ENCODE results near the gene XG.
"Not testable (repeated sequence)": the region's sequence is repeated elsewhere in the genome, so short reads cannot be mapped to it uniquely, and the experiment has no call there.

Gene XG

GRCh38 chrX:2733286-2733685 is 18.6 kb upstream of the XG start:
- no peak for DNase-seq (ENCODE audit: low read depth, low spot score)

- no peak for DNase-seq (ENCODE audit: low read depth, low spot score)
These were observed 16.6 kb upstream of the XG start for GRCh38 chrX:2735270-2735669.

- DNase-seq (ENCODE audit: low read depth, low spot score): no peak
These were observed 11.2 kb upstream of the XG start for GRCh38 chrX:2740672-2741071.

DNA sequence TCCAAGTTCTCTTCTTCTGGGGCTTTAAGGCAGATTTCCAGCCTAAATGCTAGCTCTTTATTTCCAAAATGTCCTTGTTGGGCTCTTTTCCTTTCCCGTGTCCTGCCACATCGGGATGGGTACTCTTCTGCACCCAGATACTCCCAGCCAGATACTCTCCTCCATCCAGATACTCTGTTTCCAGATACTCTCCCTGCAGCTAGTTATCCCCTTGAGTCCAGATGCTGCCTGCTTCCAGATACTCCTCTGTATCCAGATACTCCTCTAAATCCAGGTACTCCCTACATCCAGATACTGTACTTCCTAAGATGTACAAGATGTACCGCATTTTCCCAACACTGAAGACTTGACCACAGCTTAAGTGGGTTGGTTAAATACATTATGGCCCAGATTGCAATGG is 10.5 kb upstream of the XG start:
- no peak for DNase-seq (ENCODE audit: low read depth, low spot score)

DNA sequence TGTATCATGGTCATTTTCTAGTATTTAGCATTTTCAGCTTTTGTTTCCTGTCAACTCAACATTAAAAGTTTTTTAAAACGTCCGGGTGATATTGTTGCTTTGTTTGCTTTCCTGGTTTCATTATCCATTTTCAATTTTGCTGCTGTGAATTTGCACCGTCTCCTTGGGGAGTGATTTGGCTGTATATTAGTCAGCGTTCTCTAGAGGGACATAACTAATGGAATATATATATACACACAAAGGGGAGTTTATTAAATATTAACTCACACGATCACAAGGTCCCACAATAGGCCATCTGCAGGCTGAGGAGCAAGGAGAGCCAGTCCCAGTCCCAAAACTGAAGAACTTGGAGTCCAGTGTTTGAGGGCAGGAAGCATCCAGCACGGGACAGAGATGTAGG is 5.6 kb upstream of the XG start:
- DNase-seq (ENCODE audit: low read depth, low spot score): not testable (repeated sequence)

DNA sequence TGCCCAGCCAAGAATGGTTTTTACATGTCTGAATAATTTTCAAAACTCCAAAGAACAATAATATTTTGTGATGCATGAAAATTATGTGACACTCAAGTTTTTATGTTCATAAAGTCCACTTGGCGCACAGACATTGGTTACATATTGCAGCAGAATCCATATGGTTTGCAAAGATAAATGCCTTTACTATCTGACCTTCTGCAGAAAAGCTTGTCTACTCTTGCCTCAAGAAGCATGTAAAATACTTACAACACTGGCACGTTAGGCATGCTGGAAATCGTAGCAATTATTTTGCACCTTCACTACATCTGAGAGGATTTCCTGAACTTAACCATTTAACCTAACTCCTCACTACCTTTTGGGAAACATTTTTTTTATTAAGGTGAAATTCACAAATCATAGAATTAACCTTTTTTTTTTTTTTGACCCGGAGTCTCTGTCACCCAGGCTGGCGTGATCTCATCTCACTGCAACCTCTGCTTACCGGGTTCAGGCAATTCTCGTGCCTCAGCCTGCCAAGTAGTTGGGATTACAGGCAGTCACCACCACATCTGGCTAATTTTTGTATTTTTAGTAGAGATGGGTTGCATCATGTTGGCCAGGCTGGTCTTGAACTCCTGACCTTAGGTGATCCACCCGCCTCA is 3.5 kb upstream of the XG start:
- no peak for DNase-seq (ENCODE audit: low read depth, low spot score)

DNA sequence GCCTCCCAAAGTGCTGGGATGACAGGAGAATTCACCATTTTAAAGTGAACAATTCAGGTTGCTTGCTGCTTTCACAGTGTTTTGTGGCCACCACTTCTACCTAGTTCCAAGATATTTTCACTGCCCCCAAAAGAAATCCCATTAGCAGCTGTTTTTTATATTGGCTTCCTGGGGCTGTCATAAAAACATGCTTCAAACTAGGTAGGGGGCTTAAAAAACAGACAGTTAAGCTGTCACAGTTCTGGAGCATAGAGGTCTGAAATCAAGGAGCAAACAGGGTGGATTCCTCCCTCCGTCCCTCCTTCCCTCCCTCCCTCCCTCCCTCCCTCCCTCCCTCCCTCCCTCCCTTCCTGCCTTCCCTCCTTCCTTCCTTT is 3.0 kb upstream of the XG start:
- no peak for DNase-seq (ENCODE audit: low read depth, low spot score)

DNA sequence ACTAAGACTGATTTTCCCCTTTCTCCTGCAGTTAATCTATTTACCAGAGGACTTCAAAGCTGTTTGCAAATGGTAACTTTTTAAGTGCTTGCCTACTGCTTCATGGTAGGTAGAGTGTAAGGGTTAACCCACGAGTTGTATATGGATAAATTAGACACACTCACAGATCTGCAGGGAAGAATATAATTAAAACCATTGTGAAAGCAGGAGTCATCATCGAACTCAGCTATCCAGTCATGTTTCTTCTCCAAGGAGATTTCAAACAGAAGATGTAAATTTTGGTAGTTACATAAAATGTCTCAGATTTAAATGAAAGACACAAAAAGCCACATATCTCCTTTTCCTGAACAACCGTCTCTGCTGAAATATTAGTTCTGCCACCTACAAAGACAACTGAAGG is 549 bp upstream of the XG start:
- no peak for DNase-seq (ENCODE audit: low read depth, low spot score)

DNA sequence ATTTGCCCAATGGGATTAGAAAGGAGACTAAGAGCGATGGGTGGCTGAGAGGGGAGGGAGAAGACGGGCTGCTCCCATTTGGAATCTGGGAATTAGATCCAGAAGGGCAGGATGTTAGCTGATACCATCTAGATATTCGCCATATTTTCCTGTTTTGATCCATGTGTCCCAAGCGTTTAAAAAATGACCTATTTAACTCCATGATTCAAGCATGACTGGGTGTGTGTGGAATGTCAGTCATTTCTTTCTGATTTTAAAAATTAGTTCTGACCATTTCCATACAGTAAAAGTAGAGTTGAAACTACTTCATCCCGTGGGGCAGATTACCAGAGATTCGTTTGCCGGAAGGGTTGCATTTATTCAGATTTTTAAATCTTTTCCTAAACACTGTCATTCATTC is 601 bp downstream of the XG start:
- not testable (repeated sequence) for DNase-seq (ENCODE audit: low read depth, low spot score)

DNA sequence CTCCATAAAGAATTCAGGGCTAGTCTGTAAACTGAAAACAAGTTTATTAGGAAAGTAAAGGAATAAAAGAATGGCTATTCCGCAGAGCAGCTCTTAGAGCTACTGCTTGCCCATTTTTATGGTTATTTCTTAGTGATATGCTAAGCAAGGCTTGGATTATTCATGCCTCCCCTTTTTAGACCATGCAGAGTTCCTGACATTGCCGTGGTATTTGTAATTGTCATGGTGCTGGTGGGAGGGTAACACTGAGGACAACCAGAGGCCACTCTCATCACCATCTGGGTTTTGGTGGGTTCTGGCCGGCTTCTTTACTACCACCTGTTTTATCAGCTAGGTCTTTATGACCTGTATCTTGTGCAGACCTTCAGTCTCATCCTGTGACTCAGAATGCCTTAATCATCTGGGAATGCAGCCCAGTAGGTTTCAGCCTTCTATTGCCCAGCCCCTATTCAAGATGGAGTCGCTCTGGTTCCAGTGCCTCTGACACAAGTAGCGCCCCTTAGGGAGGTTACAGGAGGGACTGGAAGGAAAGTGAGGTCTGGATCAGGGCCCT is 3.4 kb downstream of the XG start:
- not testable (repeated sequence) for DNase-seq (ENCODE audit: low read depth, low spot score)

DNA sequence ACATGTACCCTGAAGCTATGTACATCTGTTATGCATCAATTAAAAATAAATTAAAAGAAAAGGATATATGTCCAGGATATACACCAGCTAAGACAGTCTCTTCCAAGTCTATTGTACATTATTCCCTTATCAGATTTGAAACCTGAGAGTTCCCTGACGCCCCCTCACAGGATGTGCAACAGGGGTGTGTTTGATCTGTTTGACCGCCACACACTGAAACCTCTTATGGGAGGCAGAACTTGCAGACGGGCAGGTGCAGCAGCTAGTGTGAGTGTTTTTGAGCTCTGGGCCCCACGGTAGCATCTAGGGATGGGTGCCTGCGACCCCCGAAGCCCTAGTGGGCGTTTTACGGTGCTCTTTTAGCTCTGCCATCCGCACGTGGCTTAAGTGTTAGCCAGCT is 4.7 kb downstream of the XG start:
- no peak for DNase-seq (ENCODE audit: low read depth, low spot score)

GRCh38 chrX:2761246-2761645 is 9.4 kb downstream of the XG start:
- DNase-seq (ENCODE audit: low read depth, low spot score): no peak

DNA sequence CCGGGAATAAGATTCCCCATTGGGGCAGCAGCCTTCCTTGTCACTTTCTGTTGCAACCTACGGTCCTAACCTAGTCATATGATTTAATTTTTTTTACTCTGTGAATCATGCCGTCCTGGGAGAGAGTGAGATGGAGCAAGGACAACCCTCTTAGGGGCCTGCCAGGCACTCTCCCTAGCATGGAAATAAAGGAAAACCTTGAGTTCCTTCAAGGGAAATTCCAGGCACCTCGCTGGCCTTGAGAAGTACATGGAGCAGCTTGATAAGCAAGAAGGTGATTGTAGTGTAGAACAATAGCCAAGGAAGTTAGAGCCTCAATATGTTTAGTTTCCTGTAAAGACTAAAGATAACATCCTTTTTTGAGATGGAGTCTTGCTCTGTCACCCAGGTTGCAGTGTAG is 10.8 kb downstream of the XG start:
- not testable (repeated sequence) for DNase-seq (ENCODE audit: low read depth, low spot score)

- not testable (repeated sequence) for DNase-seq (ENCODE audit: low read depth, low spot score)
These were observed 13.1 kb downstream of the XG start for GRCh38 chrX:2764766-2765548.

DNA sequence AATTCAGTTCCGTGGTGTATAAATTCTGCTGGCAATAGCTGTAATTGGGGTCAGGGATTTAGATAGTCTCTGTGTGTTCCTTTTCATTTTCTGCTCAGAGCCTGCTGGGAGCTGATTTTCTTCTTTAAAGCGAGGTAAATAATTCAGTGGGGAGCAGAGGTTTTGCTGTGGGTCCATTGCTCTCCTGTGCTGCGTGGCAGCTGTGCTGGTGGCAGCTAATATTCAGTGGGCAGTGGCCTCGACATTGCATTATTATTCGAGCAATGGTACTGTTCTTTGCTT is 13.7 kb downstream of the XG start:
- peak; percentile 9 for DNase-seq (ENCODE audit: low read depth, low spot score)

GRCh38 chrX:2766906-2767305 is 15.1 kb downstream of the XG start:
- DNase-seq (ENCODE audit: low read depth, low spot score): no peak

GRCh38 chrX:2767631-2768455 is 16.0 kb downstream of the XG start:
- peak; percentile 27 for DNase-seq (ENCODE audit: low read depth, low spot score)

DNA sequence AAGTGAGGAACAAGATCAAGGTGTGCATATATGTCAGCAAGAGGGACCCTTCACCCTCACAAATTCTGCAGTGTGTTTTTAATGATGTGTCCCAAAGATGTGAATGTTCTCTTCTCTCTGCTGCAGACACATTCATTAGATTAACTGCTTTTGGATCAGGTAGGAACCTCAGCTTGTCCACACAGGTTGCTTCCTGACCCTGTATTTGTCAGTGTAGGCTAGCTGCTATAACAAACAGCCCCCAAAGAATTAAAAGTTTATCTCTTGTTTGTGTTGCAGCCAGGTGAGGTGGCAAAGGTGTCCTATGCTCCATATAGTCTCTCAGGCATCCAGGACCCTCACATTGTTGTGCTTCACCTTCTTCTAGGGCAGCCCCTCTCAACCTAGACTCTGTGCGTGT is 17.8 kb downstream of the XG start:
- DNase-seq (ENCODE audit: low read depth, low spot score): no peak

DNA sequence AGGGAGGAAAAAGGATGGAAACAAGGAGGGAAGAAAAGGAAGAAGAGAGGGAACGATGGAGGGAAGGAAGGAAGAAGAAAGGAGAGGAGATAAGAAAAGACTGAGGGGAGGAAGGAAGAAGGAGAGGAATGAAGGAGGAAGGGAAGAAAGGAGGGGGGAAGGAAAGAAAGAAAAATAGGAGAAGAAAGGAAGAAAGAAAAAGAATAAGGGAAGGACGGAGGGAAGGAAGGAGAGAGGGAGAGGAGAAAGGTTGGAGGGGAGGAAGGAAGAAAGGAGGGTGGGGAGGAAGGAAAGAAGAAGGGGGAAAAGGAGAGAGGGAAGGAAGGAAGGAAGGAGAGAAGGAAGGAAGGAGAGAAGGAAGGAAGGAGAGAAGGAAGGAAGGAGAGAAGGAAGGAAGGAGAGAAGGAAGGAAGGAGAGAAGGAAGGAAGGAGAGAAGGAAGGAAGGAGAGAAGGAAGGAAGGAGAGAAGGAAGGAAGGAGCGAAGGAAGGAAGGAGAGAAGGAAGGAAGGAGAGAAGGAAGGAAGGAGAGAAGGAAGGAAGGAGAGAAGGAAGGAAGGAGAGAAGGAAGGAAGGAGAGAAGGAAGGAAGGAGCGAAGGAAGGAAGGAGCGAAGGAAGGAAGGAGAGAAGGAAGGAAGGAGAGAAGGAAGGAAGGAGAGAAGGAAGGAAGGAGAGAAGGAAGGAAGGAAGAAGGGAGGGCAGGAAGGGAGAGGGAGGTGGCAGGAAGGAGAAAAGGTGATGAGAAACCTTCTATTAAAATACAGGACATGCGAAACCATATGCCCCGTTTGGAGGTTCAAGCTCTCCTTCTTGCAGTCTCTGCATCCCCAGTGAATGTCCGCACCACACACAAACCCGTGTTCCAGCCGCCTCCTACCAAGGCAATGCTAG is 21.6 kb downstream of the XG start:
- not testable (repeated sequence) for DNase-seq (ENCODE audit: low read depth, low spot score)

GRCh38 chrX:2774057-2774456 is 22.2 kb downstream of the XG start:
- no peak for DNase-seq (ENCODE audit: low read depth, low spot score)

DNA sequence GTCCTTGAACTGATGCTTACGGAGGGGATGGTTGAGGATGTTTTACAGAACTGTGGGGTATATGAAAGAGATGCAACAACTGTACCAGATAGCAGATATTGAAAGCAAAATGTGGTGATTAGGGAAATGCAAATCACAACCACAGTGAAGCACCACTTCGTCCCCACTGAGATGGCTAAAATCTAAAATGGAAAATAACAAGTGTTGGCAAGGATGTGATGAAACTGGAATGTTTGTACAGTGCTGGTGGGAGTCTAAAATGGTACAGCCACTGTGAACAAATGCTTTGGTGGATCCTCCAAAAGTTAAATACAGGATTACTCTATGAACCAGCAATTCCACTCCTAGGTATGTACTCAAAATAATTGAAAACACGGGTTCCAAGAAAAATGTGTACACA is 22.9 kb downstream of the XG start:
- no peak for DNase-seq (ENCODE audit: low read depth, low spot score)
